NOMO-1 (cell line): ENCODE data around the gene MT1X.
"Not testable (repeated sequence)": the region's sequence is repeated elsewhere in the genome, so short reads cannot be mapped to it uniquely, and the experiment has no call there.

ENCODE experiments used
- DNase-seq, 2 experiments: peaks; one replicate each; lab custom pipeline; 2025; ENCODE audit not compliant: unreplicated experiment in 2 of 2; lab: John Stamatoyannopoulos, UW

Gene MT1X

DNA sequence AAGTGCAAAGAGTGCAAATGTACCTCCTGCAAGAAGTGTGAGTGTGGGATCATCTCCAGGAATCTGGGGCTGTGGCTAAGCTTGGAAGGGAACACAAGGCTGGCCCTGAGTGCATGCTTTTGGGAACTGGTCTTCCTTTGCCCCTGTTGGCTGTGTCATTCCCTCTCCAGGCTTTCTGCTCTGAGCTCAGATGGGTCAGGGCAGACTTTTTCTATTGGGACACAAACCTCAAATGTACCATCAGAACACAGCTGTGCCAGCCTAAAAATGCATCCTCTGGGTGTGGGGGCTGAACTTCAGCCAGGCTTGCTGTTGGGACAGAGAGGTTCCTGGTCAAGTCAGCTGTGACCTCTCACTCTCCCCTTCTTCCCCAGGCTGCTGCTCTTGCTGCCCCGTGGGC is 29.7 kb upstream of the MT1X start:
- DNase-seq: no peak

DNA sequence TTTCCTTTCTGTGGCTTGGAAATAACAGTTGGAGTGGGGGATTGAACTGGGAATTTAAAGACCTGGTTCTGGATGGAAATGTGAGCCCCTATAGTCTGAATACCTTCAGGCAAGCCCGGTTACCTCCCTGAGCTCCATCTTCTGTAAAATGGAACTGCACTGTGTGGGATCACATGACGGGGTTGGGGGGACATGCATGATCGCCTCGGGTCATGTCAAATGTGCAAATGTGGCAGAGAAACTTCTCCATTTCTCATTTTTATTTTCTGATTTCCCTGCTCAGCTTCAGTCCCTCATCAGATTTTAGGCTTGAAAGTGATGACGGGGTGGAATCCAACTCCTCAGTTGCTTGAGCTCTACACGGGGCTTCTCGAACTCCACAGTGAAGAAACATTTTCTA is 29.1 kb upstream of the MT1X start:
- DNase-seq: no peak

DNA sequence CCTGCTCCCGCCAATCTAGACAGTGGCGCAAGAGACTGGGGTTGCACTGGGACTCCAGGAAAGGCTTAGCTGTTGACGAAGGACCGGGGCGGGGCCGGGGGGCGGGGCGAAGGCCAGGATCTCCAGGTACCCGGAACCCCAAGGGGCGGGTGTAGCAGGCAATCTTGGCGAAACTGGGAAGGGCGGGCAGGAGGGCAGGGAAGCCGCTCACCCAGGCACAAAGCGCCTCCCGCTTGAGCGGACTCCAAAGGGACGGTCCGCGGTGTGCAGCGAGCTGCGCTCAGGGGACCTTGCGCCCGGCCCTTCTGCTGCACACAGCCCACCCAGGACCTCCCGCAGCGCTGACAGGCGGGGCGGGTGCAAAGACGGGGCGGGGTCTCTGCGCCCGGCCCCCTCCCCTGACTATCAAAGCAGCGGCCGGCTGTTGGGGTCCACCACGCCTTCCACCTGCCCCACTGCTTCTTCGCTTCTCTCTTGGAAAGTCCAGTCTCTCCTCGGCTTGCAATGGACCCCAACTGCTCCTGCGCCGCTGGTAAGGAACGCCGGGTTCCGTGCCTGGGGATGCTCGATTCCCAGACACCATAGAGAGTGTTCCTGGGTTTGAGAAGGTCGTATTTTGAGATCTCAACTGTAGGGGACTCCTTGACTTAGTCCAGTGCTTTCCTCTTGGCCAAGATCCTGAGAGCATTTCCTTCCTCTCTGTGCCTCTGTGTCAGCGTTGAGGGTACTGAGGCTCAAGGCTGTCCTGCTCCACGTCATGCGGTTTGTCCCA is 24.5 kb upstream of the MT1X start, which contains the start of gene MT1F:
Gene MT1F, plus strand, starts transcription at position 405 of the 772 bp plus-strand sequence. Its CDS starts 100 bp downstream, at position 505.
- peak; percentile 80 to 85 for DNase-seq

DNA sequence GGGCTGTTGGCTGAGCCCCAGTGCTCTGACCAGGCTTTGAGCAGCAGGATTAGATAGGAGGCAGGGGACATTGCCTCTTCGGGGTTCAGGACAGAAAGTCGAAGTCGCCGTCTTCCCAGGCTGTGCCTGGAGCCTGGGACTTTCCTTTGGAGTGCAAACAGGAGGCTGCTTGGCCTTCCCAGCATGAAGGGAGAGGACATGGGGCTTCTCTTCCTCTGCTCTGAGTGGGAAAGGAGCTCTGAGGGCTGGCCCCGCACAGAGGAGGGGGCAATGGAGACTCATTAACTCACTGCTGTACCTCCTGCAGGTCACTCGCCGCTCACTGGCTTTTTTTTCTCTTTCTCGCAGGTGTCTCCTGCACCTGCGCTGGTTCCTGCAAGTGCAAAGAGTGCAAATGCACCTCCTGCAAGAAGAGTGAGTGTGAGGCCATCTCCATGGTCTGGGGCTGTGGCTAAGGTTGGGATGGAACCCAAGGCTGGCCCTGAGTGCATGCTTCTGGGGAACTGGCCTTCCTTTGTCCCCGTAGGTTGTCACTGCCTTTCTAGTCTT is 23.9 kb upstream of the MT1X start:
- DNase-seq: no peak

DNA sequence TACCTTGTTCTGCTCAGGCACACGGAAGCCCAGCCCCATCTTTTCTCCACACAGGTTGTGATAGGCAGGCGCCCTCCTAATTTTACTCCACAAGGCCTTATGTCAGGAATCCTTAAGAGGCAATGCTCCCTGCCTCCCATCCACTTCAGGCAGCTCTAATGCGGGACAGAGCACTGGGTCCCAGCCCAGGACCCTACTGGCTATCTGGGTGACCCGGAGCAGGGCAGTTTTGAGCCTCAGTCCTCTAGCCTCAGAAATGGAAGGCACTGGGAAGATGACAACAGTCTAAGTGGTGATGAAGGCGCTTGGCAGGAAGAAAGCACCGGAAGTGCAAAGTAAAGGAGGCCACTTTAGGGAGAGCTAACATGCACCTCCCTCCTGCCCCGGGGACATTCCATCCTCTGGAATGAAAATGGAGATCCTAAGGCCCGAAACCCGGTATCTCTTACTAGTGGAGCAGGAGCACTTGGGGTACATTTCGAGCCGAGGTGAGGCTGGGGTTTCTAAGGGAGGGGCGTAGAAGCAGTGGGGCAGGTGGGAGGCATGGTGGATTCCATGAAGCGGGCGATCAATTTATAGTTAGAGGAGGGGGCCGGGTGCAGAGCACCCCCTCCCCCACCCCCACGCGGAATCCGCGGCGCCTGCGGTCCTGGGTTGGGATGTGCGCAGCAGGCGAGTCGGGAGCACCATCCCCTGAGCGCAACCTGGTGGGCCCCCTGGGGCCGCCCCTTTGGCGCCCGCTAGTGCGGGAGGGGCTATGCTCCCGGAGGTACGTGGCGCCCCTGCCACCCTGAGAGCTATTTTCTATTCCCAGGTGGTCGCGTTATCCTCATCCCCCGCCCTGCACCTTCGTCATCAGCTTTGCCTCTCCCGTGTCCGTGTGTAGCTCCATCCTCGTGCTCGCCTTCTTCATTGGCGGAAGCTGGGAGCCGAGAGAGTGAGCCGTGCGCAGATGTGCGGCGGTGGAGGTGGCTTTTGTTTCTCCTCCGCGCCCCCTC is 19.6 kb upstream of the MT1X start:
- no peak for DNase-seq

DNA sequence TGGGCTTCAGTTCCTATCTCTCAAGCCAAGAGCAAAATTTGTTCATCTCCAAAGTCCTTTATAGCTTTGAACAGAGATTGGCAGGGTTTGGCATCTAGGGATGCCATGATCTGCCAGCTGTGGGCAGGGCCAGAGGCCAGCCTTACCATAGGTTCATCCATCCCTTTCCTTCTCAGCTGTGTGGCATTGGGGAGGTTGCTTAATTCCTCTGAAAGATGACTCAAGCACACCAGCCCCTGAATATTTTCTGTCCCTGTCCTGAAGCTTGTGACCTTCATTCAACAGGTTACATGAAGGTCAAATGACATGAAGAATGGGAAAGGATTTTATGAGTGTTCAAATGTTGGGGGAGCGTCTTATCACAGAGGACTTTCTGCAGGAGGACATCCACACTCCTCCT is 17.8 kb upstream of the MT1X start:
- no peak for DNase-seq

DNA sequence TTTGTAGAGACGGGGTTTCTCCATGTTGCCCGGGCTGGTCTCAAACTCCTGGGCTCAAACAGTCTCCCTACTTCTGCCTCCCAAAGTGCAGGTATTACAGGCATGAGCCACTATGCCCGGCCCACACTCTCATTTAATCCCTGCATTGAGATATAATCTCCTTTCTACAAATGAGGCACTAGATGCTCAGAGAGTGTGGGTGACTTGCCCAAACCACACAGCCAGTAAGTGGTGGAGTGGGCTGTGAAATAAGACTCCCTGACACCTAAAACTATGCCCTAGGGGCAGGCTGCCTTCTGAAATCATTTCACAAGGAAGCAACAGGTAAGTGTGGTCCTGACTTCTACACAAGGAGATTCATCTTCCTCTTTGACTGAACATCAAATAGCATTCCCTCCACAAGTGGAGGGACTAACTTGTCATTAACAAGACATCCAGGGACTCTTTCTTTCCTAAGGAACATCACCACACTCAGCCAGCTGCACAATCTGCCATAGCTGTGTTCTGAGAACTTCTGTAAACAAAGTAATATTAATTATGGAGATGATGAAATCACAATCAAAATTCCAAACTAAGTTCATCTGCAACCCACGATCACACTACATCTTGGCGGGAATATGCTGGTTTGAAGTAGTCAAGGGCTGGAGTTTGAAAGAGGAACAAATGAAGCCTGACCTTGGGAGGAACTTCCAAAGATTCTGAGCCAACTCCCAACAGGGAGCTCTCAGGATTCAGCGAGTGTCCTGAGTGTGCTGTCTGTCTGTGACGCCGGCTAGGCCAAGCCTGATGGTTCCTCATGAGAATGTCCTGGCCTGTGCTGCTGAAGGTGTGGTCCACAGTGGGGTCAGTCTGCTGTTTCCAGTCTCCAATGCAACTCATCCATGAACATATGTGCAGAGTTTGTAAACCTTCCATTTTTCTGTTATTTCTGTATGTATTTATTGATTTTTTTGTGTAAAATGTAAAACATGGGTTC is 16.7 kb upstream of the MT1X start:
- DNase-seq: not testable (repeated sequence)

DNA sequence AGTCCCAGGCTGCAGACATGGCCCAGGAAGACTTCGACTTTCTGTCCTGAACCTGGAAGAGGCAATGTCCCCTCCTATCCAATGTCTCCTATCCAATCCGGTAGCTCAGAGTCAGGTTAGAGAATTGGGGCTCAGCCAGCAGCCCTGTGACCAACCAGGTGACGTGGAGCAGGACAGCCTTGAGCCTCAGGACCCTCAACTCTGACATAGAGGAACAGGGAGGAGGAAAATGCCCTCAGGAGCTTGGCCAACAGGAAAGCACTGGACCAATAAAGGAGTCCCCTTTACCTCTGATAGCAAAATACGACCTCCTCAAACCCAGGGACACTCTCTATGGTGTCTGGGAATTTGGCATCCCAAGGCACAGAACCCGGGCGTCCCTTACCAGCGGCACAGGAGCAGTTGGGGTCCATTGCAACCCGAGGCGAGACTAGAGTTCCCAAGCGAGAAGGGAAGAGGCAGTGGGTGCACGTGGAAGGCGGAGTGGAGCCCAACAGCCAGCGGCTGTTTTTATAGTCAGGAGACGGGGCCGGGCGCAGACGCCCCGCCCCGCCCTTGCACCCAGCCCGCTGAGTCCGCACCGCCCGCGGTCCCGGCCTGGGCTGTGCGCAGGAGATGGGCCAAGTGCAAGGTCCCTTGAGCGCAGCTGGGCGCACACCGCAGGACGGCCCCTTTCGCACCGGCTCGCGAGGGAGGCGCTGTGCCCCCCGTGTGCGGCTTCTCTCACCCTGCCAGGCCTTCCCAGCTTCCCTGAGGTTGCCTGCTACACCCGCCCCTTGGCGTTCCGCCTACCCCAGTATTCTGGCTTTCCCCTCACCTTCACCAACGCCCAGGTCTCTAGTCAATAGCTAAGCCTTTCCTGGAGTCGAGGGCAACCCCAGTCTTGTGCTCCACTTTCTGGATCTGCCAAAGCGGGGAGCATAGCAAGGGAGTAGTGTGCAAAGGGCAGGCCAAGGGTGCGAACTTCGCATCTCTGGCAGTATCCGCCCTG is 14.4 kb upstream of the MT1X start, which contains the start of gene MT1G:
Gene MT1G, minus strand, starts transcription at position 485 of the 991 bp plus-strand sequence. Its CDS starts 72 bp downstream, at position 413.
- DNase-seq: peak; percentile 82 to 96

DNA sequence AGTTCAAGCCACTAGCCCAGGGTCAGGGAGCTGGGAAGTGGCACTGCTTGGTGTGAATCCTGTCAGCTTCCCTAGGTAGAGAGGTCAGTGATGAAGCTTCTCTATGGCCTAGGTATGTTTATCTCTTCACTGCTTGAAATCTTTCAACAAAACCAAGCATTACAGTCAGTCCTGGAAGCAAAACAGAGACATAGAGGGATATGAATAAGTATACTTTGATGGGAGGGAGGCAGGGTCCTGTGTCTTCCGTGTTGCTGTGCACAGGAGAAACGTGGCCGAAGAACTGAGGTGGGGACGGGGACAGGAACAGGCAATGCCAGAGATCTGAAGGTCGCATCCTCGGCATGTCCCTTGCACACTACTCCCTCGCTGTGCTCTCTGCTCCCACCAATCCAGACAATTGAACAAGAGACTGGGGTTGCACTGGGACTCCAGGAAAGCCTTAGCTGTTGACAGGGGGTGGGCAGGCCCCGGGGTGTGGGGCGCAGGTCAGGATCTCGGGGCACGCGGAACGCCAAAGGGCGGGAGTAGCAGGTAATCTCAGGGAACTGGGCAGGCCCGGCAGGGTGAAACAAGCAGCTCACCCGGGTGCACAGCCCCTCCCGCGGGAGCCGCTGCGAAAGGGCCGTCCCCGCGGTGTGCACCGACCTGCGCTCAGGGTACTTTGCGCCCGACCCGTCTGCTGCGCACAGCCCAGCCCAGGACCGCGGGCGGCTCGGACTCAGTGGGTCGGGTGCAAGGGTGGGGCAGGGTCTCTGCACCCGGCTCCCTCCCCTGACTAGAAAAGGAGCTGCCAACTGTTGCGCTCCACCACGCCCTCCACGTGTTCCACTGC is 13.0 kb upstream of the MT1X start, which contains the start of gene MT1H:
Gene MT1H, plus strand, starts transcription at position 810 of the 835 bp plus-strand sequence. CDS start 71 bp downstream, outside the sequence.
- DNase-seq: peak; percentile 55 to 77

DNA sequence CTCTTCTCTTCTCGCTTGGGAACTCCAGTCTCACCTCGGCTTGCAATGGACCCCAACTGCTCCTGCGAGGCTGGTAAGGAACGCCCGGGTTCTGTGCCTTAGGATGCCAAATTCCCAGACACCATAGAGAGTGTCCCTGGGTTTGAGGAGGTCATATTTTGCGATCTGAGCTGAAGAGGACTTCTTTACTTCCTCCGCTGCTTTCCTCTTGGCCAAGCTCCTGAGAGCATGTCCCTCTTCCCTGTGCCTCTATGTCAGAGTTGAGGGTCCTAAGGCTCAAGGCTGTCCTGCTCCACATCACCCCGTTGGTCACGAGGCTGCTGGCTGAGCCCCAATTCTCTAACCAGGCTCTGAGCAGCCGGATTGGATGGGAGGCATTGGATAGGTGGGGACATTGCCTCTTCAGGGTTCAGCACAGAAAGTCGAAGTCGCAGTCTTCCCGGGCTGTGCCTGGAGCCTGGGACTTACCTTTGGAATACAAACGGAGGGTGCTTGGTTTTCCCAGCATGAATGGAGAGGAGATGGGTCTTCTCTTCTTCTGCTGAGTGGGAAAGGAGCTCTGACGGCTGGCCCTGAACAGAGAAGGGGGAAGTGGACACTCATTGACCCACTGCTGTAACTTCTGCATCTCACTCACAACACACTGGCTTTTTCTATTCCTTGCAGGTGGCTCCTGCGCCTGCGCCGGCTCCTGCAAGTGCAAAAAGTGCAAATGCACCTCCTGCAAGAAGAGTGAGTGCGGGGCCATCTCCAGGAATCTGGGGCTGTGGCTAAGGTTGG is 12.2 kb upstream of the MT1X start:
- peak in 1 of 2 experiments; percentile 35 for DNase-seq

DNA sequence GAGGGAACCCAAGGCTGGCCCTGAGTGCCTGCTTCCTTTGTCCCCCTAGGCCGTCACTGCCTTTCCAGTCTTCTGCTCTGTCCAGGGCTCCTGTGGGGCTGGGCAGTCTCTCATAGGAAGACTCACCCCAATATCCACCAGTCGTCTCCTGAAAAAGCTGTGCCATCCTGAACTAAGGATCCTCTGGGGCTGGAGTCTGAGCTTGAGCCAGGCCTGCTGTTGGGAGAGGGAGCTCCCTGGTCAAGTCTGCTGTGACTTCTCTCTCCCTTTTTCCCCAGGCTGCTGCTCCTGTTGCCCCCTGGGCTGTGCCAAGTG is 11.7 kb upstream of the MT1X start:
- DNase-seq: no peak

DNA sequence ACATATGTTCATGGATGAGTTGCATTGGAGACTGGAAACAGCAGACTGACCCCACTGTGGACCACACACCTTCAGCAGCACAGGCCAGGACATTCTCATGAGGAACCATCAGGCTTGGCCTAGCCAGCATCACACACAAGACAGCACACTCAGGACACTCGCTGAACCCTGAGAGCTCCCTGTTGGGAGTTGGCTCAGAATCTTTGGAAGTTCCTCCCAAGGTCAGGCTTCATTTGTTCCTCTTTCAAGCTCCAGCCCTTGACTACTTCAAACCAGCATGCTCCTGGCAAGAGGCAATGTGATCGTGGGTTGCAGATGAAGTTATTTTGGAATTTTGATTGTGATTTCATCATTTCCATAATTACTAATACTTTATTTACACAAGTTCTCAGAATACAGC is 10.6 kb upstream of the MT1X start:
- DNase-seq: not testable (repeated sequence)

DNA sequence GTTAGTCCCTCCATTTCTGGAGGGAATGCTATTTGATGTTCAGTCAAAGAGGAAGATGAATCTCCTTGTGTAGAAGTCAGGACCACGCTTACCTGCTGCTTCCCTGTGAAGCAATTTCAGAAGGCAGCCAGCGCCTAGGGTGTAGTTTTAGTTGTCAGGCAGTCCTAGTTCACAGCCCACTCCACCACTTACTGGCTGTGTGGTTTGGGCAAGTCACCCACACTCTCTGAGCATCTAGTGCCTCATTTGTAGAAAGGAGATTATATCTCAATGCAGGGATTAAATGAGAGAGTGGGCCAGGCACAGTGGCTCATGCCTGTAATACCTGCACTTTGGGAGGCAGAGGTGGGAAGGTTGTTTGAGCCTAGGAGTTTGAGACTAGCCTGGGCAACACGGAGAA is 10.1 kb upstream of the MT1X start:
- not testable (repeated sequence) for DNase-seq

DNA sequence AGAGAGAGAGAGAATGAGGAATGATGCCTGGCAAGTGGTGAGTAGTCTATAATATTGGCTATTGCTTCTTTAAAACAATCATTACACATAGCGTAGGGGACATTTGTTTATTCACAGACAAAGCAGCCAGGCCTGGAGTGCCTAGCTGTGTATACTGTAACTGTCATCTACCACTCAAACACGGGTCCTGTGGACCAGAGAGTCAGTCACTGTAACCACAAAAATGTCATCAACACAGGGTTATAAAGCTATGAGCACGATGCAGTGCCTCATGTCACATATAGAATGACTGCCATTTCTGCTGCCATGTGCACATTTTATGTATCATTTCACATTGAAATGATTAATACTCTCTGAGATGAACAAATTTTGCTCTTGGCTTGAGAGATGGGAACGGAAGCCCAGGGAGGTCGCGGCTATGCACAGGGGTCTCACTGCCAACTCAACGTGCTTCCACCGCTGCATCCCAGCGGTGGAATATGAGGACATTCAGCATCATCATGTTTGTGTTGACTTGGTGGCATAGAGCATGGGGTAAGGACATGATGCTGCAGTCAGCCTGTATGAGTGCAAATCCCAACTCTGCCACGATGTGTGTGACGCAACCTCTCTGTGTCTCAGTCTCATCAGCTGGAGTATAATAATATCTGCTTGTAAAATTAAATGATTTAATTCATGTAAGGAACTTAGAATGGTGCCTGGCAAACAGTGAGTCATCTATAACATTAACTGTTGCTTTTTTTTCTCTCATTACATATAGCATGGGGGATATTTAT is 9.3 kb upstream of the MT1X start:
- DNase-seq: peak in 1 of 2 experiments; percentile 8

DNA sequence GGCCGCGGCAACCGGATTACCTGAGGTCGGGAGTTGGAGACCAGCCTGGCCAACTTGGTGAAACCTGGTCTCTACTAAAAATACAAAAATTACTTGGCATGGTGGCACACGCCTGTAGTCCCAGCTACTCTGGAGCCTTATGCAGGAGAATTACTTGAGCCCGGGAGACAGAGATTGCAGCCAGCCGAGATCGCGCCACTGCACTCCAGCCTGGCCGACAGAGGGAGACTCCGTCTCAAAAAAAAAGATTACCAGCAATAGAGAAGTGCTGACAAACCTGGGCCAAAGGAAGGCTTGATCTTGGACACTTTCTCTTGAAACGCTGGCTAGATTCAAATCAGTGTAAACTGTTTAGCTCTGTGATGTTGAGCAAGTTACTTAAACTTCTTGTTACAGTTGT is 8.3 kb upstream of the MT1X start:
- DNase-seq: peak; percentile 51 to 67

DNA sequence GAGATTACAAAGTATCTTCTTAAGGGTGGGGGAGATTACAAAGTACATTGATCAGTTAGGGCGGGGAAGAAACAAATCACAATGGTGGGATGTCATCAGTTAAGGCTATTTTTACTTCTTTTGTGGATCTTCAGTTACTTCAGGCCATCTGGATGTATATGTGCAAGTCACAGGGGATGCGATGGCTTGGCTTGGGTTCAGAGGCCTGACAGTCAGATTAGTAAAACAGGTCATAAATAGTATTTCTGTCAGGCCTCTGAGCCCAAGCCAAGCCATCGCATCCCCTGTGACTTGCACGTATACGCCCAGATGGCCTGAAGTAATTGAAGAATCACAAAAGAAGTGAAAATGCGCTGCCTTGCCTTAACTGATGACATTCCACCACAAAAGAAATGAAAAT is 7.7 kb upstream of the MT1X start:
- not testable (repeated sequence) for DNase-seq
